Stomach (tissue), 4 donors: Measurements from ENCODE around the gene KLKB1.

Source experiments
- CTCF ChIP-seq, 7 experiments: fragments of 450-650 bp in 4 of 7; fragments of 200-600 bp in 3 of 7; sonication (generic) in 3 of 7; IDR thresholded peaks; one replicate each; pipeline ENCODE4 v1.5.1; 2016 to 2019; ENCODE audit warnings: antibody characterized with exemption in 7 of 7, control low read depth in 2 of 7, mild to moderate bottlenecking in 1 of 7
- POLR2A ChIP-seq, 4 donors: fragments of 450-650 bp; IDR thresholded peaks; one replicate each; pipeline ENCODE4 v1.6.1; 2016; ENCODE audit warnings: antibody characterized with exemption in 4 of 4, control low read depth in 2 of 4, mild to moderate bottlenecking in 1 of 4, moderate library complexity in 1 of 4

GRCh38 chr4:186266729-186267456 lies 39.6 kb downstream of the KLKB1 start:
- no peak for TF ChIP-seq POLR2A (IDR thresholded peaks at IDR 0.05)
- TF ChIP-seq CTCF (IDR thresholded peaks at IDR 0.05): no peak
